OCI-LY3 (cell line): ENCODE results near the gene UMPS.

Experiments
- H2AFZ ChIP-seq: fragments of 200-600, 300-600 bp; shearing (Covaris generic); 2 replicates; pipeline ENCODE4 v1.6.0; 2014; ENCODE audit warnings: antibody characterized with exemption, low read depth, low read length
- H3K27ac ChIP-seq: fragments of 200-600, 300-600 bp; sonication (generic); 2 replicates; pipeline ENCODE4 v1.5.1; 2014; ENCODE audit warnings: mild to moderate bottlenecking, low read length, moderate library complexity, mixed read lengths
- H3K27me3 ChIP-seq: fragments of 200-600, 300-600 bp; sonication (generic); 2 replicates; pipeline ENCODE4 v1.6.1; 2014; ENCODE audit warnings: low read depth, low read length, mixed read lengths
- H3K36me3 ChIP-seq: fragments of 200-600, 300-600 bp; sonication (generic); replicated peaks from 2 replicates; pipeline ENCODE3; 2014; ENCODE audit warnings: low read depth, low read length, mixed read lengths
- H3K4me1 ChIP-seq: fragments of 300-600, 200-600 bp; sonication (generic); 2 replicates; pipeline ENCODE4 v1.6.1; 2014; ENCODE audit warnings: low read length, mixed read lengths
- H3K4me2 ChIP-seq: fragments of 200-600, 300-600 bp; sonication (generic); 2 replicates; pipeline ENCODE4 v1.6.1; 2014; ENCODE audit warnings: low read length, mixed read lengths
- H3K4me3 ChIP-seq: fragments of 300-600, 200-600 bp; sonication (generic); 2 replicates; pipeline ENCODE4 v1.5.1; 2014; ENCODE audit warnings: antibody characterized with exemption, mild to moderate bottlenecking, low read length, moderate library complexity
- H3K79me2 ChIP-seq: fragments of 300-600, 200-600 bp; shearing (Covaris generic); 2 replicates; pipeline ENCODE4 v1.6.1; 2014; ENCODE audit warnings: mild to moderate bottlenecking, low read length, mixed read lengths
- H3K9ac ChIP-seq: fragments of 300-600, 200-600 bp; shearing (Covaris generic); 2 replicates; pipeline ENCODE4 v1.6.0; 2014; ENCODE audit warnings: mild to moderate bottlenecking, low read length, moderate library complexity
- H3K9me3 ChIP-seq: fragments of 200-600, 300-600 bp; shearing (Covaris generic); 2 replicates; pipeline ENCODE4 v1.6.1; 2014; ENCODE audit warnings: low read length, mixed read lengths; ENCODE audit not compliant: insufficient read depth
- H4K20me1 ChIP-seq: fragments of 200-600, 300-600 bp; sonication (generic); 2 replicates; pipeline ENCODE4 v1.6.1; 2016; ENCODE audit warnings: low read length, mixed read lengths; ENCODE audit not compliant: insufficient read depth
- EZH2phosphoT487 ChIP-seq: fragments of 200-600 bp; shearing (Covaris generic); IDR thresholded peaks from 2 replicates; pipeline ENCODE4 v1.6.1; 2018; ENCODE audit warnings: antibody characterized with exemption, mixed run types, low read depth
- TF ChIP-seq, protein P1 (sequence below): fragments of 200-600, 300-600 bp; sonication (generic); IDR thresholded peaks from 2 replicates; pipeline ENCODE4 v1.5.1; 2014; ENCODE audit warnings: antibody characterized with exemption, low read length, low read depth

The UMPS gene

DNA sequence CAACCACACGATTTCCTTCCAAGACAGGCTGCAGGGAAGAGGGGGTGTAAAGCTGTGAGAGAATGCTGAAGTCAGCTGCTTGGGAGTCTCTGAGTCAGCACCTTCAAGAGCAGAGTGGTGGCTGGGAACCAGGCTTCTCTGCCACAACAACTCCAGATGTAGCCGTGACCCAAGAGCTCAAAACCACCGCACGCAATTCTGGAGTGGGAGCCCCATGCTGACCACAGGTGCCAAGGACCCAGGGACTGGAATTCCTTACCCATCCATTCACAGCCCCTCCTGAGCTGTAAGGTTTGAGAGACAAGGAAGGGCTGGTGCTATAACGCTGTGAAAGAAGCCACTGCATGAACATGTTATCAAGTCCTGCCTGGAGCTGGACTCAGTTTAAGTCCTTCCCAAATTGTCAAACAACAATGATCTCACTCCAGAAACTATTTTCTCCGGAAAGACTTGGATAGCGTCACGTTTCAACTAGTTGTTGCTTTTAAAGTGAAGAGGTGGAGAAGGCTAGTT, 61.4 kb downstream of the UMPS start:
- Histone ChIP-seq H3K9ac (no peak overlapping the region), H4K20me1 (no peaks in the 10 kb centered on the region), H3K27ac (no peak overlapping the region), H2AFZ (no peak overlapping the region), H3K9me3 (no peaks in the 10 kb centered on the region), H3K36me3 (no peaks in the 10 kb centered on the region), H3K4me3 (no peak overlapping the region), H3K27me3 (0 out of 2 replicates have a peak, but pooled peaks cover 4% of the 10 kb centered on the region), H3K4me2 (no peak overlapping the region), H3K79me2 (no peaks in the 10 kb centered on the region), H3K4me1 (no peaks in the 10 kb centered on the region)
- TF ChIP-seq EZH2phosphoT487 = no peak
- TF ChIP-seq, protein P1, sequence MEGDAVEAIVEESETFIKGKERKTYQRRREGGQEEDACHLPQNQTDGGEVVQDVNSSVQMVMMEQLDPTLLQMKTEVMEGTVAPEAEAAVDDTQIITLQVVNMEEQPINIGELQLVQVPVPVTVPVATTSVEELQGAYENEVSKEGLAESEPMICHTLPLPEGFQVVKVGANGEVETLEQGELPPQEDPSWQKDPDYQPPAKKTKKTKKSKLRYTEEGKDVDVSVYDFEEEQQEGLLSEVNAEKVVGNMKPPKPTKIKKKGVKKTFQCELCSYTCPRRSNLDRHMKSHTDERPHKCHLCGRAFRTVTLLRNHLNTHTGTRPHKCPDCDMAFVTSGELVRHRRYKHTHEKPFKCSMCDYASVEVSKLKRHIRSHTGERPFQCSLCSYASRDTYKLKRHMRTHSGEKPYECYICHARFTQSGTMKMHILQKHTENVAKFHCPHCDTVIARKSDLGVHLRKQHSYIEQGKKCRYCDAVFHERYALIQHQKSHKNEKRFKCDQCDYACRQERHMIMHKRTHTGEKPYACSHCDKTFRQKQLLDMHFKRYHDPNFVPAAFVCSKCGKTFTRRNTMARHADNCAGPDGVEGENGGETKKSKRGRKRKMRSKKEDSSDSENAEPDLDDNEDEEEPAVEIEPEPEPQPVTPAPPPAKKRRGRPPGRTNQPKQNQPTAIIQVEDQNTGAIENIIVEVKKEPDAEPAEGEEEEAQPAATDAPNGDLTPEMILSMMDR = no peak

DNA sequence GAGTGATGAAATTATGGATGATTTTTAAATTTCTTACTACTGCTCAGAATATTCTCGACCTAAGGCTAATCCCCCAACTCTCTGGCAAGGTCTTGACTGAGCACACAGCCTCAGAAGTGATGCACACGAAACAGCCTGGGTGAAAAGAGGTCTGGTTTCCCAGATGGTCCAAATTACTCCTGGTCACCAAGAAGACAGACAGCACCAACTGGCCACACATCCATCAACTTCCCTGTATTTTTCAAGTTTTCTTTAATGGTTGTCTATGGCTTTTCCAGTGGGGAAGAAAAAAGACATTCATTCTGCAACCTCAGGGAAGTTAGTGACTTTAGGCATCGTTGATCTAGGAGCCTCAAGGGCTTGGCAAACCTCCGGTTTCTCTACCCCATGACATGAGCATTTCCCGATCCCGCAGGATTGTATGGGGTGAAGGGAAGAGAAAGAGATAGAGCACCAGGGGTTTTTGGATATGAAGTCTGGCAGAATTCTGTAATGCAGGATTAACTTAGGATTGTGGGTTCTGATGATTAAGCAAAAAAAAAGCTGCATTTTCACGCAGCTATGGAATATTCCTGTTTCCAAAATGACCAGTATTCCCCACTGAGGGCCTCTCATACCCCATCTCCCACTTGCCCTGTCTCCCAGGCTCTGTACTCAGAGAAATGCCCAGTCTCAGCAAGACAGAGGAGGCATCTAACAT, 62.2 kb downstream of the UMPS start:
- no peaks in the 10 kb centered on the region for H3K9me3 ChIP-seq
- no peaks in the 10 kb centered on the region for H3K79me2 ChIP-seq
- no peak overlapping the region for H3K4me2 ChIP-seq
- H3K9ac ChIP-seq = no peak overlapping the region
- H3K27me3 ChIP-seq = 0 out of 2 replicates have a peak, but pooled peaks cover 4% of the 10 kb centered on the region
- H3K4me3 ChIP-seq = no peak overlapping the region
- TF ChIP-seq, protein P1 = no peak
- TF ChIP-seq EZH2phosphoT487 = no peak
- no peaks in the 10 kb centered on the region for H3K36me3 ChIP-seq
- no peak overlapping the region for H3K27ac ChIP-seq
- no peaks in the 10 kb centered on the region for H3K4me1 ChIP-seq
- H2AFZ ChIP-seq = no peak overlapping the region
- no peaks in the 10 kb centered on the region for H4K20me1 ChIP-seq

DNA sequence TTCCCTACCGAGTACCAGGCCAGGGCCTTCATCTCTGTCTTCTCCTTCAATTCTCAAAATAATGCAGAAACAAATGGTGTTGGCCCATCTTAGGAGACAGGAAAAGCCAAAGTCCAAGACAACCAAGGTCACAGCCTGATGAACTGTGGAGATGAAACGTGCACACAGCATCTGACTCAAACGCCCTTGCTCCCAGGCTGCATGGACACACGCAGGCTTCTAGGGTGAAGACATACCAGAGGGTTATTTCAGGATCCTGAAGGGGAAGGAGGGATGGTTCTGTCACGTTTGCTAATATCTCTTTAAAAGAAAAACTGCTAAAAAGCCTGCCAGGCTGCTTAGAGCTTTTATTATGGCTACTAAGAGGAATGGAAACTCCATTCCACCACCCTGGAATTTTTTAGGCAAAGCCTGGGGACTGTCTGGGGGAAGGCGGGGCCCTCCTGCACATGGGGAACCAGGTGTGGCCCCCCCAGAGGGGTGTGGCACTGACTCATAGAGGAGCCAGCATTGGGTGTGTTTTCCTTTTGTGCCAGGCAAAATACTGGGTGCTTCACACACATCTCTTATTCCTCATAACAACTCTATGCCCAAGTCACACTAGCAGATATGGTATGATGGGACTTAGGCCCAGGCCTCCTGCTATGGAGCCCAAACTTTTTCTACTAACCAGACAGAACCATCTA, 62.9 kb downstream of the UMPS start:
- no peaks in the 10 kb centered on the region for H3K9me3 ChIP-seq
- H3K79me2 ChIP-seq = no peaks in the 10 kb centered on the region
- TF ChIP-seq, protein P1 = no peak
- TF ChIP-seq EZH2phosphoT487 = no peak
- H3K27ac ChIP-seq = no peak overlapping the region
- H3K27me3 ChIP-seq = 0 out of 2 replicates have a peak, but pooled peaks cover 4% of the 10 kb centered on the region
- no peak overlapping the region for H2AFZ ChIP-seq
- no peaks in the 10 kb centered on the region for H4K20me1 ChIP-seq
- H3K4me1 ChIP-seq = no peaks in the 10 kb centered on the region
- H3K4me3 ChIP-seq = no peak overlapping the region
- no peak overlapping the region for H3K4me2 ChIP-seq
- H3K36me3 ChIP-seq = no peaks in the 10 kb centered on the region
- H3K9ac ChIP-seq = no peak overlapping the region

DNA sequence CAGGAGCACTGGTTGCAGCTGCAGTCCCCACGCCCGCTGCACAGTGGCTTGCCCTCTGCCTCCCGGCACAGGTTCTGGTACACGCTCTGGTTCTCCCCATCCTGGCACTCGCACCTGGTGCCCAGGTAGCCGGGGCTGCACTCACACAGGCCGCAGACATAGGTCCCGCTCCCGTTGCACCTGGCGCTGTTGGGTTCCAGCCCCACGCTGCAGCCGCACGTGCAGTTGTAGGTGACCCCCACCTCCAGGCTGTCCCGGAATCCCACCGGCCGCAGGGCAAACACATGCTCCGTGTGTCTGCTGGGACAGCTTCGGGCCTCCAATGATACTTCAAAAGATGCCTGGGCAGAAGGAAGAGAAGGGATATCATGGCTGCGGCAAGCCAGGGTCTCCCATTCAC, 66.2 kb downstream of the UMPS start:
- Histone ChIP-seq H3K9me3 (no peaks in the 10 kb centered on the region), H3K4me3 (no peak overlapping the region), H3K9ac (no peak overlapping the region), H3K36me3 (no peaks in the 10 kb centered on the region), H3K4me2 (no peak overlapping the region), H4K20me1 (no peaks in the 10 kb centered on the region), H3K27me3 (no peaks in the 10 kb centered on the region), H2AFZ (no peak overlapping the region), H3K79me2 (no peaks in the 10 kb centered on the region), H3K27ac (no peak overlapping the region), H3K4me1 (no peaks in the 10 kb centered on the region)
- no peak for TF ChIP-seq EZH2phosphoT487
- TF ChIP-seq, protein P1 = no peak
